ENCODE results near the gene MCM8.

DNA sequence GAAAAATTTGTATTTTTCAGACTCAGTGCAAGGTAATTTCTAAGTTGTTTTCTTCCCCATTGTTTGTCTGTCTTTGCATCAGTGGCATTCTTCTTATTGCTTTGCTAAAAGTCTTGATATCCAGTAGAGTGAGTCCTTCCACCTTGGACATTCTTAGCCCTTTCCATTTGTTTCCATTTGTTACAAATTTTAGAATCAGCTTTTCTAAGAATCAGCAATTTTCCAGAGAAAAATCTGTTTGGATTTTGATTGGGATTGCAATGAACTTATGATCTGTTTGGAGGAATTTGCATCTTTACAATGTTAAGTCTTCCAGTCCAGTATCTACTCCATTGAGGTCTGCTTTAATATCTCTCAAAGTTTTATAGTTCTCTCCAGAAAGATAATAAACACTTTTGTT, 67.0 kb downstream of the MCM8 start:
- TF ChIP-seq, protein P1, sequence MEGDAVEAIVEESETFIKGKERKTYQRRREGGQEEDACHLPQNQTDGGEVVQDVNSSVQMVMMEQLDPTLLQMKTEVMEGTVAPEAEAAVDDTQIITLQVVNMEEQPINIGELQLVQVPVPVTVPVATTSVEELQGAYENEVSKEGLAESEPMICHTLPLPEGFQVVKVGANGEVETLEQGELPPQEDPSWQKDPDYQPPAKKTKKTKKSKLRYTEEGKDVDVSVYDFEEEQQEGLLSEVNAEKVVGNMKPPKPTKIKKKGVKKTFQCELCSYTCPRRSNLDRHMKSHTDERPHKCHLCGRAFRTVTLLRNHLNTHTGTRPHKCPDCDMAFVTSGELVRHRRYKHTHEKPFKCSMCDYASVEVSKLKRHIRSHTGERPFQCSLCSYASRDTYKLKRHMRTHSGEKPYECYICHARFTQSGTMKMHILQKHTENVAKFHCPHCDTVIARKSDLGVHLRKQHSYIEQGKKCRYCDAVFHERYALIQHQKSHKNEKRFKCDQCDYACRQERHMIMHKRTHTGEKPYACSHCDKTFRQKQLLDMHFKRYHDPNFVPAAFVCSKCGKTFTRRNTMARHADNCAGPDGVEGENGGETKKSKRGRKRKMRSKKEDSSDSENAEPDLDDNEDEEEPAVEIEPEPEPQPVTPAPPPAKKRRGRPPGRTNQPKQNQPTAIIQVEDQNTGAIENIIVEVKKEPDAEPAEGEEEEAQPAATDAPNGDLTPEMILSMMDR (IDR thresholded peaks at IDR 0.05): no peak
- TF ChIP-seq POLR2A (IDR thresholded peaks at IDR 0.05): no peak
